Inferior parietal cortex (tissue), 1 donor: Measurements from ENCODE around the gene RYR3.

ENCODE experiments used
- DNase-seq: peaks from one replicate; pipeline ENCODE4 v3.0.0-alpha.2; 2016; ENCODE audit errors: extremely low spot score

The RYR3 gene

DNA sequence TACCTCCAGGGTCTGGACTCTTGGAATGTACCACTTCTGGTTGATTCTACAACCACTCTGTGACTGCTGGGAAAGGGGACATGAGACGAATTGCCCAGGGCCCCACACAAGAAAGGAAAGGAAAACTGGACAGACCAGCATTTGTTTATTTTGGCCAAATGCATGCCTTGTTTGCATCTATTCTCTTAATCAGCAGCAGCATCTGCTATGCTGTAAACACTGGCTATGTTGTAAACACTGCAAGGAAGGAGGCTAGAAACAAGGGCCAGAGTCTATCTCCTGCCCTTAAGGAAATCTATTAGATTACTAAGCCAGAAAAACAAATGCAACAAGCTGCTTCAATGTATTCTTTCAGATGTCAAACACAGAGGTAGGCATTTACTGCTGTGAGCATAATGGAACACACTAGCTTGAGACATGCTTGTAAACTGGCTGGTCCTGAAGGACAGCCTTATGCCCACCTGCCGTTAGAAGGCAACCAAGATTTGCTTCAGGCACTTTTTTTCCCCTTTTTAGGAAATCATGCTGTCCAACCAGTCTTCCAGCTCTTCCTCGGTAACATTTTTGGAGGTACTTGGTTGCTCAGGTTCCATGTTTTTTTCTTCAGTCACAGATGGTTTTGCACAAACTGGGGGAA lies 555.5 kb downstream of the RYR3 start:
- DNase-seq = no peak

GRCh38 chr15:33871980-33872379 lies 561.2 kb downstream of the RYR3 start:
- no peak for DNase-seq

DNA sequence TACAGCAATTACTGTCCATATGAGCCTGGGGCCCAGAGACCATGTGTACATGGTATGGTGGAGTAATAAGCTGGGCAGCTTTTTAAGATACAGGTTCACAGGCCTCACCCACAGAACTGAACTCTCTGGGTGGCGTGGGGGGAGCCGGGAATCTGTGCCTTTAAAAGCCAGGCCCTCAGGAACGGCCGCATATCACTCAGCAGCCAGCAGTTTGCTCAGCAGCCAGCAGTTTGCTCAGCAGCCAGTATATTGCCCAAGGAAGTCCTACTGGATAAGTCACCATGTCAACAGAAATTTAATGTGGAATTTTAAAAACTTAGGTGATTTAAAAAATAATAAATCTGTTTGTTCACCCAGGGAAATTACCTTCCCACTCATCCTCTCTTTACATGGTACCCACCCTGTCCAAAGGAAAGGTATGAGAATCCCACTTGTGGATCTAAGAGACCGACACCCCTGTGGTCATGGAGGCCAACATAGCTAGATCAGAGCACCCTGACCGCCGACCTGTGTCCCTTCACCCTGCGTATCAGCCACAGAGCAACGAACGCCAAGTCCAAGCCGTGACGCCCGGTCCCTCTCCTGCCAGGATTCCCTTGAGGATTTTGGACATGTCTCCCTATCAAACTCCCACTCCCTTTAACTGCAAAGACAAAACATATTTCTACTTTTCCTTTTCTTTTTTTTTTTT lies 561.8 kb downstream of the RYR3 start:
- DNase-seq = no peak

GRCh38 chr15:33874156-33874555 lies 563.4 kb downstream of the RYR3 start:
- DNase-seq = no peak

GRCh38 chr15:33882921-33883320 lies 572.2 kb downstream of the RYR3 start:
- no peak for DNase-seq

DNA sequence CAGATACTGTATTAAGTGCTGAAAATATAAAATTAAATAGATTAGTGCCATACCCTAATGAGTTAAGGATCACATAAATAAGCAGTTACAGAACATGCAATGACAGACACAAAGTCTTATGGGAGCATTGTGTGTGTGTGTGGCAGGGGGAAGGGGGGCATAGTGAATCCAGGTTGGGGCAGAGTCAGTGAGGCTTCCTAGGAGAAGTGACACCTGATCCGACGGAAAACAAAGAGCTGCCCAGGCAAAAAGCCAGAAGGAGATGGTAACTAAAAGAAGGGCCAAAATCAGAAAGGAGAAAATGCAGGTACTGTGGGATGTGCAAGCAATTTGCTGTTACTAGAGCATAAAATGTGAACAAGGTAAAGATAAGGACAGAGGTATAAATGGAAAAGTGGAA lies 577.4 kb downstream of the RYR3 start:
- no peak for DNase-seq

DNA sequence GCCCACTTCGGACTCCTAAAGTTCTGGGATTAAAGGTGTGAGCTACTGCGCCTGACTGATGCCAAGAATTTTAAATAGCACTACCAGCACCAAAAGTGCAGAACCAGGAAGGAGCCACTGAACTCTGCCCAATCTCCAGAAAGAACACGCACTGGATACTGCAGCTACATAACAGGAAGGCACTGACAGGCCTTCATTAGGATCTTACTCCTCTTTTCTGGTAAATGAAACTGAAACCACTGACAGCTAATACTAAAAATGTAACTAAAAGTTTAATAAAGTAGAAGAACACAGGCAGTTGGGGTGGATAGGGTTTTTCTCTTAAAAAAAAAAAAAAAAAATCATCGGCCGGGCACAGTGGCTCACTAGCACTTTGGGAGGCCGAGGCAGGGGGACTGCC lies 583.4 kb downstream of the RYR3 start:
- no peak for DNase-seq

- DNase-seq = no peak
These were observed 591.3 kb downstream of the RYR3 start for GRCh38 chr15:33902043-33902442.

DNA sequence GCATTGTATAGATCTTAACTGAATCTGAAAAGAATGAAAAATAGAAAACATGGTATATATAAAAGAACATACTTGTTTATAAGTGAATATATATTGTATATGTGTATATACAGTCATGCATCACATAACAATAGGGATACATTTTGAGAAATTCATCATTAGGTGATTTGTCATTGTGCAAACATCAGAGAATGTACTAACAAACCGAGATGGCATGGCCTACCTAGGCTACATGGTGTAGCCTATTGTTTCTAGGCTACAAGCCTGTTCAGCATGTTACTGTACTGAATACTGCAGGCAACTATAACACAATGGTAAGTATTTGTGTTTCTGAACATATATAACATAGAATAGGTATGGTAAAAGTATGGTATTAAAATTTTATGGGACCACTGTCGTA lies 592.9 kb downstream of the RYR3 start:
- DNase-seq = no peak

- DNase-seq = no peak
These were observed 596.6 kb downstream of the RYR3 start for GRCh38 chr15:33907326-33907725.

DNA sequence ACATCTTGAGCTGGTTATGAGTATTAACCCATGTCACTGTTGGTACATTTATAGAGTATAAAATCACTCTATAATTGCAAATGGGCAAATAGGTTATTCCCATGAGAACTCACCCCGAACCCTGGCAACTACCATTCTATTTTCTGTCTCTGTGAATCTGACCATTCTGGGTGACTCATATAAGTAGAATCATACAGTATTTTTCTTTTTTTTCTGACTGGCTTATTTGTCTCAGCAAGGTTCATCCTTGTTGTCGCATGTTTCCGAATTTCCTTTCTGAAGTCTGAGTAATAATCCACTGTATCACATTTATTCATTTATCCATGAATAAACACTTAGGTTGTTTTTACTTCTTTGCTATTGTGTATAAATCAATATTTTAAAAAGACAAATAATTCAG lies 597.6 kb downstream of the RYR3 start:
- no peak for DNase-seq

DNA sequence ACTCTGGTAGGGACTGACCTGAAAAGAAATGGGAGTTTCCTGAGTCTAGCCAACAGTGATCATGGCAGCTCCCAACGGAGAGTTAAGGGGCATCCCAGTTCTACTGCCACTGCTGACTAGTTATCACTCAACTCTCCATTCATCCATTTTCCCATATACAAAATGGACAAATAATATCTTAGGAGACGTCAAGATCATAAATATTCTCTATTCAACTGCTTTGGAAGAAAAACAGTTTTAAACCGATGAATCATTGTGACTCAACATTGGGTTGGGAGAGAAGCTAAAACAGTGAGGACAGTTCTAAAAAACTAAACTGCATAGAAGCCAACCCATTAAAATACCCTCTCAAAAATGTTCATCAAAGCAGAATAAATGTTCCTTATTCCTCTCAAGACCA lies 600.0 kb downstream of the RYR3 start:
- DNase-seq = no peak

DNA sequence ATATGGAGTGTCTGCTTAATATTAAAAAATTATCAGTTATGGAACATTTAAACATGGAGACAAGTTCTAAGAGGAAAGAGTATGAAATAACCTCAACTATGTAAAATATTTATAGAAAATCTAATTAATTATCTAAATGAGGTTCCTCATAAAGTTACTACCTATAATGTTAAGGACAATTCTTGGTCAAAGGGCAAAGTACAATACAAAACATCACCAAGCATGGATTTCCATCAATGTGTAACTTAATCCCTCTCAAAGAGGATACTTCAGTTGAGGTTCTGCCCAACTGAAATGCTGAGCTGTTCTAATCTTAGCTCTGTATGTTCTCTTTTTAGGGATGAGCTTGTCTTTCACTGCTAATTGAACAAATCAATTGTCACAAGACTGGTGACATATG lies 601.6 kb downstream of the RYR3 start:
- DNase-seq = no peak

DNA sequence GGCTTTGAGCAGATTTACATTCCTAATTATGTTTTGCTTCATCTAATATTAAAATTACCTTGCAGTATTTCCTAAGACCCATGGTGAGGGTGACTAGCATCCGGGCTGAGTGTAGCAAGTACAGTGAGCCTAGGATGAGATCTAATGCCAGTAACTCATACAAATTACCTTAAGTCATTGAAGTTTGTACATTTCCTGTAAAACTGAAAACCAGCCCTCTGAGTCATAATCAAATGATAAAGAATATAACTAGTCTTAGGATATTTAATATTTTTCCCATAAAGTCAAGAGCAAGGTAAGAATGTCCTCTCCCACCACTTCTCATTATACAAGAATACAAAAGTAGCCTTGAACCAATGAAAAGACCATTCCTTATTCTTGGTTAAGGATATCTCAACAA lies 602.7 kb downstream of the RYR3 start:
- no peak for DNase-seq
